GM18498 (cell line): ENCODE results near the gene GYG2.
"Not testable (repeated sequence)": the region's sequence is repeated elsewhere in the genome, so short reads cannot be mapped to it uniquely, and the experiment has no call there.

ENCODE experiments used
- ATAC-seq: cut with Tn5 transposase; IDR thresholded peaks from one replicate; pipeline ENCODE4 v1.9.1; 2021; ENCODE audit warnings: mild to moderate bottlenecking, moderate library complexity; ENCODE audit not compliant: unreplicated experiment

GYG2 gene

DNA sequence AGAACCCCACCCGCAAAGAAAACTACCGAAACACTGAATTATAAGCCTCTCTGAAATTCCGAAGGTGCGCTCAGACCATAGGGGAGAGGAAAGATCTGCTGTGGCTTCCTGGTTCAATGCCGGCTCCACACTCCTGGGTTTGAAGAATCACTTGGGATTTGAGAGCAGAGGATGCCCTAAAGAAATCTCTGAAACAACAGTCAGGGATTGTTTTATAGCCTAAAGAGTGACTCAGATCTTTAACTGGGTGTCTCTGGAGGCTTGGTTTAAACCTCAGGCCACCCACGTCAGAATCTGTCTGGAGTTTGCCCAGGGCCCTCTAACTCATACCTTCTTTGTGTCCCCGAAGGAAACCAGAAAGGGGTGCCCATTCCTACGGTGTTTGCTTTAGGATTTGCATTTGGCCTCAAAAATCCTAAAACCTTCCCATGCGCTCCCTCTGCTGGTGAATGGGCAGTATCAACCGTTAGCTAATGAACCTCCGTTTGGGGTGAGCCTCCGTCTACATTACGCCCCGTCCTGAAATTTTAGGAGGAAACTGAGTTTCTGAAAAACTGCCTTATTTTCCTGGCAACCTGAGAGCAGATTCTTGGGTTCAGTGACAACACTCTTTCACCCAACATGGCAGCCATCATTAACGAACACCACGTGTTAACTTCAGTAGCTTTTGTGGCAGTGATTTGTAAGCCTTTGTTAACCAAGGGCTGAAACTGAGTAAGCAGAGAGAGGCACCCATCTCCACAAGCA is 16.4 kb upstream of the GYG2 start:
- not testable (repeated sequence) for ATAC-seq

- no peak for ATAC-seq
Observed at GRCh38 chrX:2817036-2817435, 11.7 kb upstream of the GYG2 start.

- no peak for ATAC-seq
Observed at GRCh38 chrX:2819345-2820135, 9.2 kb upstream of the GYG2 start.

DNA sequence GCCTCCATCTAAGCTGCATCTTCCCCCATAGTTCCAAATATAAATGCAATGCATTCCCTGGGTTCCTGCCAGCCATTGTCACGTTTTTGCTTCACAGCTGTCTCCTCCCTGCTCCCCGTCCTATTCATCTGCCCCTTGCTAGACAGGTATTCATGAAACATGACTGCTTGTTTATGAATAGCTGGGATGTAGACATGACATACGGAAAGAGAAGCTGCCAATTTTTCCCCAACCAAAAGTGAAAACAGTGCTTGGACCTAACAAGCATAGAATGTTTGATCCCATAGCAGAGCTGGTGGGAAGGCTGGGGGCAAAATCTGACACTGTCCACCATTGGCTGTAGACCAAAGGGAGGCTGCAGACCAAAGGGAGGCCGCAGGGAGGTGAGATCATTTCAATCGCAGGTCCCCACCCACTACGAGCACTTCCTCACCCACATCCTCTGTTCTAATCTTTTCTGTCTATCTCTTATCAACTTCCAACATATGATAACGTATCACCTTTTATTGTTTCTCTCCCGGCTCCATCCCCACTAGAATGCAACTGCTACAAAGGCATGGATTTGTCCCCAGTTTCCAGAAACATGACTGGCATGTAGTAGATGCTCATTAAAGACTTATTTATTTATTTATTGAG is 8.5 kb upstream of the GYG2 start:
- no peak for ATAC-seq

DNA sequence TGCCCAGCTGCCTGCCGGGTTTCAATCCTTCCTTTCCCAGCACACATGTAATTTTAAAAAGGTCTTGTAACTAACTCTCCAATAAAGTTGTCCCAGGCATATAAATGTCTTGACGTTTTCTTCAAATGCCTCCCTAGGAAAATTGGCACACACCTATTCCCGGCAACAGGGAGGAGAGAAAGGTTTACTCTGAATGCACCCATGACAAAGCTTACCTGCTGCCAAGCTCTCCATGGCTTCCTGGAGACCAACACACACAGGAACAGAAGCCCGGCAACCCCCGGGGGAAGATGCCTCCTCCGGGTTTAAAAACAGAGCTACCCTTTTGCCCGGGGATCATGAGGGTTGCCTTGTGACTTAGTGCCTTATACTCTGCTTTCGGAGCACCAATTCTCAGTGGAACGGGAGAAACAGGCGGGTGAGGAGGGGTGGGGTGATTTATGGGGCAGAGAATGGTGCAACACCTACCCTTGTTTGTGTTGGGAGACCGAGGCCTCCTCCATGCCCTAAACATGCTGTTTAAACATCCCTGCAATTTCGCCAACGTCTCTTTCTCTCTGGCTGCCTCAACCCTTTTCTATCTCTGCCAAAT is 4.8 kb upstream of the GYG2 start:
- no peak for ATAC-seq

DNA sequence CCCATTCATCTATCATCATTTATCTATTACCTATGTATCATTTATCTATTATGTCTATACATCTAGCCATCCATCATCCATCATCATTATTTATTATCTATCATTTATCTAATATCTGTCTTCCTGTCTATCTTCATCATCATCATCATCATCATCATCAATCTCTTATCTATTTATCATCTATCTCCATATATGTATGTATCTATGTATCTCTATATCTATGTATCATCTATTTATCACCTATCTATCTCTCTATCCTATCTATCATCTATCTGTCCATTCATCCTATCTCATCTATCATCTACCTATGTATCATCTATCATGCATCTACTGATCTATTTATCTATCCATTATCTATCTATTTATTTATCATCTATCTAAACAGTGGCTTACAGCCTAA is 3.8 kb upstream of the GYG2 start:
- ATAC-seq: no peak

DNA sequence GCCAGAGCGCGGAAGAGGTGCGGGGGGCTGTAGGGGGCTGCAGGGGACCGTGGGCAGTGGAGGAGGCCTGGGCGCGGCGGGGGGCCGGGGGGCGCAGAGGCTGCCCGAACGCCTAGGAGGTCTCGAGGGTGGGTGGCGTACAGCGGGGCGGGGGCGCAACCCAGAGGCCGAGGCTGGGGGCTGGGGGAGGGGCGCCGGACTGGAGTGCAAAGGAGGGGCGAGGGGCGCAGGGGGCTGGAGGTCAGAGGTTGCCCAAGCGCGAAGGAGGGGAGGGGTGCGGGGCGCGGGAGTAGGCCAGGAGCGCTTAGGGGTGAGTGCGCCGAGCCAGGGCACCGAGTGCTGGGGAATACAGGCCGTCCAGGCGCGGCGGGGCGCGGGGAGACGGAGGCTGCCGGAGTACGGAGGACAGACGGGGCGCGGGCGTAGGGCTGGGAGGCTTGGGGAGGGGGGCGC is 255 bp downstream of the GYG2 start:
- no peak for ATAC-seq

DNA sequence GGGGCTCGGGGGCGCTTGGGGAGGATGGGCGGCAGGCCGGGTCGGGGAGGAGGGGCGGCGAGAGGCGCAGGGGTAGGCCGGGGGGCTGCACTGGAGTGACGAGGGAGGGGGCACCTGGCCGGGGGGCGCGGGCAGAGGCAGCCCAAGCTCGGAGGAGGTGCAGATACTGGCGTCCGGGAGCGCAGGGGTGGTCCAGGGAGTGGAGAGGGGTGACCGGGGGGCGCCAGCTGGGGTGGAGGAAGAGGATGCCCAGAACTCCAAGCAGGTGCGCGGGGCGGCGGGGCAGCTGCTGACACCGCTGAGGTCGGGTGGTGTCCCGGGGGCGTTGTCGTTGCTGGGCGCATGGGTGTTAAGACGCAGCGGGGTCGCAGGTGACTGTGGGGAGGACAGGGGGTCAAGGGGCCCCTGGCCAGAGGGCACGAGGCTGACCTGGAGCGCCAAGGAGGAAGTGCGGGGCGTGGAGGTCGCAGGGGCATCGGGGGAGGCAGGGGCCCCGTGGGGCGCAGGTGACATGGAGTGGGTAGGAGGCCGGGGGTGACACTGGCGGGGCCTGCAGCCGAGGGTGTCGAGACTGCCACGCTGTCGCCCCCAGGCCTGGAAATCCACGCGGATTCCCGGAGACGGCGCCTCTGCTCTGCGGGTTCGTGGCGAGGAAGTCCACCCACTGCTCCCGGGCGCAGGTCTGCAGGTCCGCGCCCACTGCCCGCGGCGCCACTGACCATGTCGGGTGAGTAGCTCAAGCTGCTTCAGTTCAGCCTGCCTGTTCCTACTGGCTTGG is 928 bp downstream of the GYG2 start:
- ATAC-seq: no peak

DNA sequence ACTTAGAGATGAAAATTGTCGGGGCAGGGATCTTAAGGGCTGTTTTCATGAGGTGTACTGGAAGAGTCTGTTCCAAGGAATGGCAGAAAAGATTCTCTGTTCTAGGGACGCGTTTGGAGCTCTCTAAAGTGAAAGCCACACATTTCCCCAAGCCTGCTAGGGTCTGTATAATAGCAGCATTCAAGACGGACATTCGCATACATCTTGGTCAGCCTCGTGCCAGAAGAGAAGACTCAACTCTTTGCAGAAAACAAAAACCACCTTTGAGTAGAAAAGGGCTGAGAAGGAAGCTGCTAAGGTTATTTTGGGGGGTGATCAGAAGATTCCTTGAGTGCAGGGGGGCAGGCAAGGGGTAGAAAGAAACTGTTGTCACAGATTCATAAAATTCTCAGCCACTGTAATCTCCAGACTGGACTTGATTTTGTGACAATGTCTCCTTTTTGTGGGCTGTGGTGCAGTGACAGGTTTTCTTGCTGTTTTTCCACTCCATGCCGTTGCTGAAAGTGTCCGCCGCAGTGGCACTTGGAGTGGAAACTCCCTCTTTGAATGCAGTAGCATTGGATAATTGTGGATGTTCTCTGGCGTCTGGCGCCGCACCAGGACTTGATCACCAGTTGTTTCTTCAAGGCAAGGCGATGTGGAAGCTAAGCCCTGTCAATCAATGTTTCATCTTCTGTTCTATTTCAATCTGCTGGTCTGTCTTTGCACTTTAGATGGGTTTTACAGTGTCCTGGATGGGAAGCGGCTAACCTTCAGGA is 2.9 kb downstream of the GYG2 start:
- no peak for ATAC-seq

GRCh38 chrX:2837961-2838360 is 9.2 kb downstream of the GYG2 start:
- no peak for ATAC-seq

- ATAC-seq: no peak
Observed at GRCh38 chrX:2840961-2841360, 12.2 kb downstream of the GYG2 start.

DNA sequence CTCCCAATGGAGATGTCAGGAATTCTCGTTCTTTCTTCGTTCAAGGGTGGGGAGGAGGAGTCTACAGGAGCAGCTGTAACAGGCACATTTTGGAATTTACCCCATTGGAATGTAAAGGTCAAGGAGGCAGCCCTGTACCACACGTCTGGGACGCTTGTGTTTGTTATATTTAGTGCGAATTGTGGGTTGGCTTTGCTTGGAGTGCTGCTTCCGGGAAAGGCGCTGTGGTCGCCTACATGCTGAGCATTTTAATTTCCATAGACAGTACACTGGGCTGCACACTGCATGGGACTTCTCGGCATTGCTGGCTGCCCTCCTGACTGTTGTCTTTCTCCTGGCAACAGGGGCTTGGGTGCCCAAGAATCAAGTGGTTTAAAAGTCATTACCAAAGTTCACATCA is 12.8 kb downstream of the GYG2 start:
- no peak for ATAC-seq

DNA sequence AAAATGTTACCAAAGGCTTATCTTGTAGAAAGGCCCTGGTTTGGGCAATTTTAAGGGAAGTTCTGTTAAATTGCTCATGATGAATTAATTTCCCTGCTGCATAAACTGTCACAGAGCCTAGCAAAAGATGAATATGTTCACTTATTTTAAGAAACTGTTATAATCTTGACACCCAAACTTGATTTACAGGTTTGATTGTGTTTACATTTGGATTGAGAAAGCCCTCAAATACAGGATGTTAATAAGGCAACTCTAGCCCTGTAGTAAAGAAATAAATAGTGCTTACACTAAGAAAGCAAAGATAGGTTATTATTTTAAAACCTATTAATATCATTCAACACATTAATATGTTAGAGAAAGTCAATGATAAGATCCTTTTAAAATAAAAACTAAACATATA is 18.3 kb downstream of the GYG2 start:
- ATAC-seq: no peak

DNA sequence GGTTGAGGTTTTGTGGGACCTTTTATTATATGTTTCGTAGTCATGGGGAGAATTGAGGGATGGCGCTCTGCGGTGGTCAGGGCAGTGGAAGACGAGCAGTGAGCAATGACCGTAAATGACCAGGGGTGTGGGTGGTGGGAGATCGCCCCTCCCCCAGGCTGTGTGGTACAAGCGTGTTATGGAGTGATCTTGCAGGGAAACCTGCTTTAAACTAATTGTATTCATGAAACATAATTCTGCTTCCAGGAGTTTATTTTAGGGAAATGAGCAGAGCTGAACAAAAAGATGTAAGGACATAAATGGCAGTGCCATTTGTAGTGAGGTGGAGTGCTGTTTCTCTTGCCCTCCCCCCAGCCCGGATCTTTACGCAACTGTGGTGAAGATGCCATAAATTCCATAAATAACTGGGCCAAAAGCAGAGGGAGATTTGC is 20.2 kb downstream of the GYG2 start:
- no peak for ATAC-seq

GRCh38 chrX:2854918-2855317 is 26.2 kb downstream of the GYG2 start:
- ATAC-seq: no peak

GRCh38 chrX:2855761-2856160 is 27.0 kb downstream of the GYG2 start:
- no peak for ATAC-seq

- no peak for ATAC-seq
Observed at GRCh38 chrX:2857566-2857965, 28.8 kb downstream of the GYG2 start.

GRCh38 chrX:2859197-2859797 is 30.6 kb downstream of the GYG2 start:
- ATAC-seq: no peak

DNA sequence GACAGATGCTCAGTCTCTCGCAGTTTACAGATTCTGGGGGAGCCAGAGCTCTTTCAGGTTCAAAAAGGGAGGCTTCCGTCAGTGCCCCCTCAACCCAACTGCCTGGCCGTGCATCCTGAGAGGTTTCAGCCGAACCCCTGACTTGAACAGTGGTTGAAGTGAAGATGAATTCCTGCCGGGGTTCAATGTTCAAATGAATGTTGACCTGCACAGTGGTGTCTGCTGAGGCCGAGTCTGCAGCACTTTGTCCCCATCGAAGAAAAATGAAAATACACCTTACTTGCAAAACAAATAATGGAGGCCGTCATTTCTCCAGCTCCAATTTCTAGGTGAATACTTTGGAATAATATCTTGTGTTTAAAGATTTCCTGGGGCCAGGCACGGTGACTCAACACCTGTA is 33.7 kb downstream of the GYG2 start:
- no peak for ATAC-seq

- no peak for ATAC-seq
Observed at GRCh38 chrX:2863646-2864045, 34.9 kb downstream of the GYG2 start.
